HG02970 (cell line): ENCODE measurements around the gene ZPR1.

Experiments
- ATAC-seq: cut with Tn5 transposase; IDR thresholded peaks from one replicate; pipeline ENCODE4 v1.9.1; 2021; ENCODE audit warnings: mild to moderate bottlenecking, moderate library complexity, moderate number of reproducible peaks; ENCODE audit not compliant: unreplicated experiment, low FRiP score

ZPR1 gene

GRCh38 chr11:116796548-116796947, 8.7 kb upstream of the ZPR1 start:
- no peak for ATAC-seq

- ATAC-seq = no peak
Observed at GRCh38 chr11:116794851-116795250, 7.0 kb upstream of the ZPR1 start.

GRCh38 chr11:116793772-116794097, 5.9 kb upstream of the ZPR1 start:
- no peak for ATAC-seq

GRCh38 chr11:116792869-116793771, 5.3 kb upstream of the ZPR1 start:
- no peak for ATAC-seq

GRCh38 chr11:116792144-116792868, 4.5 kb upstream of the ZPR1 start:
- no peak for ATAC-seq

- ATAC-seq = no peak
Observed at GRCh38 chr11:116791813-116792143, 4.0 kb upstream of the ZPR1 start, which contains the start of gene APOA5. Gene APOA5, minus strand, starts transcription at chr11:116791879. Its CDS starts 19 bp downstream, at chr11:116791860.

- ATAC-seq = no peak
Observed at GRCh38 chr11:116791002-116791812, 3.4 kb upstream of the ZPR1 start.

- ATAC-seq = no peak
Observed at GRCh38 chr11:116790167-116791001, 2.6 kb upstream of the ZPR1 start.

- no peak for ATAC-seq
Observed at GRCh38 chr11:116788975-116789374, 1.2 kb upstream of the ZPR1 start.

GRCh38 chr11:116788534-116788933, 711 bp upstream of the ZPR1 start:
- ATAC-seq = no peak

GRCh38 chr11:116787436-116787785, 412 bp downstream of the ZPR1 start:
- ATAC-seq = no peak

- no peak for ATAC-seq
Observed at GRCh38 chr11:116786966-116787365, 857 bp downstream of the ZPR1 start.

GRCh38 chr11:116786326-116786725, 1.5 kb downstream of the ZPR1 start:
- ATAC-seq = no peak

GRCh38 chr11:116782728-116783127, 5.1 kb downstream of the ZPR1 start:
- ATAC-seq = no peak

GRCh38 chr11:116778556-116778955, 9.3 kb downstream of the ZPR1 start:
- no peak for ATAC-seq

GRCh38 chr11:116777056-116777455, 10.8 kb downstream of the ZPR1 start:
- no peak for ATAC-seq

GRCh38 chr11:116776522-116776984, 11.3 kb downstream of the ZPR1 start:
- no peak for ATAC-seq

- no peak for ATAC-seq
Observed at GRCh38 chr11:116775975-116776374, 11.8 kb downstream of the ZPR1 start.

GRCh38 chr11:116774661-116775060, 13.2 kb downstream of the ZPR1 start:
- no peak for ATAC-seq
